ENCODE data around the gene RUFY4.

RUFY4 gene

DNA sequence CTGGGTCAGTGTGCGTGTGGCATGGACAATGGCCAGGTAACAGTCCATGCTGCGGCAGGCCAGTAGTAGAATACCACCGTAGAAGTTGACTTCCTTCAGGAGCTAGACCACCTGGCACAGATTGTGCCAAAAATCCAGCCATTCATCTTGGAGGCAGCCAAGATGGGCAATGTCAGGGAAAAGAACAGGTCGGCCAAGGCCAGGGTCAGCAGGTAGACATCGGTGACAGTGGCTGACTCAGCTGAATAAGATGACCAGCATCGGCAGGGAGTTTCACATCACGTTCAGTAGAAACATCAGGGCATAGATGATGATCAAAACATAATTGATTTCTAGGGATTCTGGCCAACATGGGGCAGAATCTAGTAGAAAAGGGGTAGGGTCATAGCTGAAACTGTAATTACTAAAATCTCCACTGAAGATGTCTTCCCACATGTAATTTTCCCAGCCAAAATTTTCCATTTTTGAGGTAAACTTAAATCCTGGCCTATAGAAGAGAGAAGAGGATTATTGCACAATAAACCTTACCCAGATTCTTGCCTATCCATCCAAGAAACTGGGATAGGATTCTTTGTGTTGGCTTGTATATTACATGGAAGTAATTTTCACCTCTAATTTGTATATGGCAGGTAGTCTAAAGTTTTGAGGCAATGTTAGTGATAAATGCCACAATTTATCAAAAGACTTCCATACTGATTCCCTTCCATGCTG lies 7.9 kb upstream of the RUFY4 start:
- in situ Hi-C loops (cut with MboI; ENCODE audit: low sequenced_read_pairs): no loop called here

DNA sequence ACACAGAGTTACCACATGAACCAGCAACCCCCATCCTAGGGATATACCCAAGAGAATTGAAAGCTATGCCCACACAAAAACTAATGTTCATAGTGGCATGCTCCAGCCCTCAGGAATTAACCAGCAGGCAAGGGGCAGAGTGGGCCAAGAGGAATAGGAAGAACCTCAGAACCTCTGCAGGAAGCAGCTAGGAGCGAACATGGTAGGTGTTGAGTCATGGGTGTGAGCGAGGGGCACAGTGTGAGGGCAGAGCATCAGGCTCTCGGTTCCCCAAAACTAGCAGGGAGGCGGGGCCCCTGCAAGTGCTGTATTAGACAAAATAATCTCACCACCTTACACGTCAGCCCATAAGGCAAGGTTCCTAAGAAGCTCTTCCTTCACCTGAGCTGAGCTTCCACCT lies 5.6 kb upstream of the RUFY4 start:
- in situ Hi-C loops (cut with MboI; ENCODE audit: low sequenced_read_pairs): no loop called here

DNA sequence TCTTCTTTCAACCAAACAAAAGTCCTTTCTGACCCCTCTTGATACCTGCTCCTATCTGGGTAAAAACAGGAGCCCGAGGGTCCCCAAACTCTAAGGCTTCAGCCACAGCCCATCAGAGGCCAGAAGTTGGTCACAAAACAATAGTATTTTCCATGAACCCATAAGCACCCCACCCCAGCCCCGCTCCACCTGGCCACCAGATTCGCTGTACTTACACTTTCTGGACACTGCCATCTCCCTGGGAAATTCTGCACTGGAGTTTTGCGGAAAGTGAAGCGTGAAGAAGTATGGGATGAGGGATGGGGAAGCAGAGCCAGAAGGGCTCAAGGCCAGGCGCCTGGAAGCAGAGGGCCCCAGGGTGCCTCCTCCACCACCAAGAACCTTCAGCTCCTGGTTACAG lies 5.2 kb upstream of the RUFY4 start:
- in situ Hi-C loops (cut with MboI; ENCODE audit: low sequenced_read_pairs): no loop called here

DNA sequence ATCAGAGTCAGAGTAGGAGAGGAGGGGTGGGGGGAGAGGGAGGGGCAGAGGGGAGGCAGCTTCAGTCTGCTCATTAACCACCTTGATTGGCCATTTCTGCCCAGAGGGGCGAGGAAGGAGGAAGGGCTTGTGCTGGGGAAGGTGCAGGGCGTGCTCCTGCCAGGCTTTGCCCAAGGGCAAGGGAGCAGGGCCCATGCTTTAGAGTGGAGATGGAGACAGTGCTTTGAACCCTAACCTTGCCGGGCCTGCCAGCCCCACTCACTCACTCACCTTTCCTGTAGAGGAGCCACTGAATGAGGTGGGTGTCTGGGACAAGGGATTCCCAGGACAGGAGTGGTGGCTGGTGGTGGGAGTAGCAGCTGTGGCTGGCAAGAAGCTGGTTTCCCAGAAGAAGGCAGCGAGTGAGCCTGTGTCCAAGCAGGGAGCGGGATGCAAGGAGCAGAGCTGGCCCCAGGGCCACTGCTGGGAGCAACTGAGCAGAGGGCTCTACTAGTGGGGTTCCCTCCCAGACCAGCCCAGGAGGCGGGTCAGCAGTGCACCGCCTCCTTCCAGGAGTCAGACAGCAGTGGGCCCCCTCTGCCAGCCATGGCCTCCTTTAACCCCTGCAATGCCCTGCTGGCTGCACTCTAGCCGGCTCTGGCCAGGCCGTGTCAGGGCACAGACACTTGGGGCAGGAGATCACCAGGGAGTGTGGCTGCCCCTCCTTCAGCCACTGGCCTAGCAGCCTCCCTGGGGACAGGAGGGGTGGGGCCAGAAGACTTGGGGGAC lies 3.6 kb upstream of the RUFY4 start:
- in situ Hi-C loops (cut with MboI; ENCODE audit: low sequenced_read_pairs): no loop called here

DNA sequence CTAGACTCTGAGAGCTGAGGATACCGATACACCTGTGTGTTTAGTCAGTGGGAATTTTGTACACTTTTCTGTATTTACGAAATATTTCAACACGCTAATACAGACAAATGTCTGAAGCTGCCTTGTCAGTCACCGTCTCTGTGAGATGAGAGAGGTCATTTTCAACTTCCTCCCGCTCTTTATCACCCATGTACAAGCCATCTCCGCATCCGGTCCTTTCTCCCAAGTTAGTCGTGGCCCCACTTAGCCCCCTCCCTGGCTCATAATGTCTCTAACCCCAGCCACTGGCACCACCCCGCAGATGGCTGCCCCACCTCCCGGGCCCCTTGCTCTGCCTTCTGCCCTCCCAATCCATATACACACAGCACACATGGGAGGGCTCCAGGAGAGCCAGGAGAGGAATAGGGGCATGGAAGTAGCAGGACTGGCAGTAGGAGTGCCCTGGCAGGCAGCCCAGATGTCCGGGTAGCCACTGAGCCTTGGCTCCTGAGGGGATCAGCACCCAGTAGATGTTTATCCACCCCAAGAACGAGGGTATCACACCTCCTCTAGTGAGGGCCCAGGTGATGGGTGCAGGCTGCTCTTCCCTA lies 2.0 kb upstream of the RUFY4 start:
- in situ Hi-C loops (cut with MboI; ENCODE audit: low sequenced_read_pairs): no loop called here

DNA sequence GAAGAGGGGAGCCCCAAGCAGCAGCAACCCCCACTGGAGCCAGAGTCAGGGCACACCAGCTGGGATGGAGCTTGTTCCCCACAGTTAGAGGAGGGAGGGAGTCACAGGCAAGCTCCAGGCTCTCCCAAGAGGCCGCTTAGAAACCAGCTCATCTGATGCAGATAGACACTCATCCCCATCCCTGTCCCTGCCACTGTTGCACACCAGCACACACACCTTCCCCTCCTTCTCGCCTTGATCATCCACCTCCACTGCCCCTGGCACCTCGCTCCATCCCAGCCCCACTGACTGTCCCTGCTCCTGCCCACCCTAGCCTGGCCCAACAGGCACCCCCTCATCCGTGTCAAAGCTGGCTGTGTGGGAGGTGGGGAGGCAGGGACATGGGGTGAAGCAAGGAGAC lies 1.5 kb upstream of the RUFY4 start:
- in situ Hi-C loops (cut with MboI; ENCODE audit: low sequenced_read_pairs): no loop called here

DNA sequence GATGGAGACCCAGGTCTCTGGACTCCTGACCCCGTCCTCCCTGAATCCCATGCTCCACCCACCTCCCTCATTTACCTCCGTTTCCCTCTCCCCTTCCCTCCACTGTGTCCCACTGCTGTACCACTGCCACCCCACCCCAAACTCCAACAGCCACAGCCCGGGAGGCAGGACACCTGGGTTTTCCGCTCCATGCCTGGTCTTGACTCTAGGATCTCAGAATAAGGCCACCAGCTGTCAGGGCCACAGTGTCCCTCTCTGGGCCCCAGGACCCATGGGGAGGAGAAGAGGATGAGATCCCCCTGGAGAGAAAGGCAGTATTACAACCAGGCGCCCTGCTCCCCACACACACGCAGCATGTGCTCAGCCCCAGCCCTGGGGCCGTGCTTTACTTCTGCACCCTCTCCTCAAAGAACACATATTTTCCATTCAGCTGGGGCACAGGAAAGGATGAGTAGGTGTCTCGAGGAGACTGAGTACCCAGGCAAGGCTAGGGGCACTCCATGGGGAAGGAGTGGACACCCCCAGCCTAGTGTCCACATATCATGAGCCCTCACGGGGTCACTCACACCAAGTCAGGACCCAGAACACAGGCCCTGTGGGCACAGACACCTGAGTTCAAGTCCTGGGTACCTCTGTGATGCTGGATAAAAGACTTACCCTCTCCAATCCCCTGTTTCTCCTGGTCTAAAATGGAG lies 700 bp downstream of the RUFY4 start:
- in situ Hi-C loops (cut with MboI; ENCODE audit: low sequenced_read_pairs): no loop called here

DNA sequence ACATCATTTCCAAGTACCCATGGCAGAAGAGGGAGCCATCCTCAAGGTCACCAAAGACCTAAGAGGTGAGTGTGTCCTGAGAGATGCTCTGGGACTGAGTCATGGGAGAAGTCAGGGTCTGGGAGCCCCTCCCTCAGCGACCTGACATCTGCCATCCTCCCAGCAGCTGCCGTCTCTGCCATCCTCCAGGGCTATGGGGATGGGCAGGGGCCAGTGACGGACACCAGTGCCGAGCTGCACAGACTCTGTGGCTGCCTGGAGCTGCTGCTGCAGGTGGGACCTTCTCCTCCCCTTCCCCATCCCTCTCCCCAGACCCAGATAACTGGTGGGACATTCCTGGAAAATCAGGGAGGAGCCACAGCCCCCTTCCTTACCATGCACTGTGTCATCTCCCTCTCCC lies 1.5 kb downstream of the RUFY4 start:
- in situ Hi-C loops (cut with MboI; ENCODE audit: low sequenced_read_pairs): no loop called here

DNA sequence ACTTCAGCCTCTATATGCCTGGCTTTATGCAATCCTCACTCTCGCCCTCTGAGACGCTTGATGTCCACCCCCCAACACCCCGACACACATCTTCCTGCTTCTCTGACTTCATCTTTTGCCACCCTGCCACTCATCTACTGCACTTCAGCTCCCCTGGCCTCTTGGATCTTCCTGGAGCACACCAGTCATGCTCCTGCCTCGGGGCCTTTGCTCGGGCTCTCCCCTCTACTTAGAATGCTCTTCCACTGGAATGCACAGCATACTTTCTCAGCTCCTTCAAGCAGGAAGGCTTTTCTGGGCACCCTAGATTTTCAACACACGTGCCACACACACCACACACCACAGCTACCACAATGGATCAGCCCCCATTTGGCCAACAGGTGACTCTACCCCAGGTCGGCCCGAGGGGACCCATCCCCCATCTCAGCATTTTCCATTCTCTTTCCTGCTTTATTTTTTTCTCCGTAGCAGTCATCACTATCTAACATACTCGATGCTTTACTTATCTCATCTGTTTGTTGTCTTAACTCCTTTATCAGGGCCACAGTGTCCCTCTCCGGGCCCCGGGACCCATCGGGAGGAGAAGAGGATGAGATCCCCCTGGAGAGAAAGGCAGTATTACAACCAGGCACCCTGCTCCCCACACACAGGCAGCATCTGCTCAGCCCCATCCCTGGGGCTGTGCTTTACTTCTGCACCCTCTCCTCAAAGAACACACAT lies 2.3 kb downstream of the RUFY4 start:
- in situ Hi-C loops (cut with MboI; ENCODE audit: low sequenced_read_pairs): no loop called here

DNA sequence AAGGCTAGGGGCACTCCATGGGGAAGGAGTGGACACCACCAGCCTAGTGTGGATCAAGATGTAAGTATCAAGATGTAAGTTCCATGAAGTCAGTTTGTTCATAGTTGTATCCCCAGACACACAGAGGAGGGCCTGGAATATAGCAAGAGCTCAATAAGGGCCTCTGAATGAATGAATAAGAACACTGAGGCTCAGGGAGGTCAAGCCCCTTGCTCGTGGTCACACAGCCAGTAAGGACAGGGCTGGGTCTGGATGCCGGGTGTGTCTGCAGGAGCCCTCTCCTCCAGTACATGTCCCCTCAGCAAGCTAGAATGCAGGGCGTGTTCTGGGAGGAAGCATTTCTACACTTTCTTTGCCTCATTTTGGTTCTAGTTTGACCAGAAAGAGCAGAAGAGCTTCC lies 2.9 kb downstream of the RUFY4 start:
- in situ Hi-C loops (cut with MboI; ENCODE audit: low sequenced_read_pairs): no loop called here

DNA sequence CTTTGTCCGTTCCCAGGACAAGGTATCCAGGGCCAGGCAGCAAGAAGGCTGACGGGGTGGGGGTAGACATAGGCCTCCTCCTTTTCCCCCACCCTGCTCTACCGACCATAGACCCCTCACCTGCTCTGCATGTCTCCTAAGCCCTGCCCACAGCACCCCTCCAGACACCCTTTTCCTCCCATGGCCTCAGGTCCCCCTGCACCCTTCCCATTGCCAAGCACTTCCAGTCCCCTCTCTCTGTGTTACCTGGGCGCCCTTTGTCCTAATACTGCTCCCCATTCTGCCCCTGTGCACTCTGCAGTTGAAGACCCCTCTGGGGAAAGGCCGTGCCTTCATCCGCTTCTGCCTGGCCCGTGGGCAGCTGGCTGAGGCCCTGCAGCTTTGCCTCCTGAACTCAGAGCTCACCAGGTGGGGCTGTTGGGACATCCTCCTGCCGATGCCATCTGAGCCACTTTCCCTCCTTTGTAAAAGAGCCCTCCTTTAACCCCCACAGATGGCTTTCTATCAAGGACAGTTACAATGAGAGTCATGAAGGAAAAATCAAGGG lies 3.5 kb downstream of the RUFY4 start:
- in situ Hi-C loops (cut with MboI; ENCODE audit: low sequenced_read_pairs): no loop called here

DNA sequence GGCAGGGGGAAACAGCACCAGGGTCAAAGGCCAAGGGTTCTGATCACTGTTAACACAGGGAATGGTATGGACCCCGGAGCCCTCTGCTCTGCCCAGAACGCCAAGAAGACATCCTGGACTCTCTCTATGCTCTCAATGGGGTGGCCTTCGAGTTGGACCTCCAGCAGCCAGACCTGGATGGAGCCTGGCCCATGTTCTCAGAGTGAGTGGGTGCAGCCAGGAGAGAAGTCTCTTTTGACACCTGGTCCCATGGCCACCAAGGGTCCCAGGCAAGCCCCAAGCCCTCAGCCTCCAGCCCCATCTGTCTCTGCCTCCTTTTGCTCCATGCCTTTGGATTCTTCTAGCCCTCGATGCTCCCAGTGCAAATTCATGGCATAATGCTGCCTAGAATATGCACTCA lies 4.1 kb downstream of the RUFY4 start:
- in situ Hi-C loops (cut with MboI; ENCODE audit: low sequenced_read_pairs): no loop called here

DNA sequence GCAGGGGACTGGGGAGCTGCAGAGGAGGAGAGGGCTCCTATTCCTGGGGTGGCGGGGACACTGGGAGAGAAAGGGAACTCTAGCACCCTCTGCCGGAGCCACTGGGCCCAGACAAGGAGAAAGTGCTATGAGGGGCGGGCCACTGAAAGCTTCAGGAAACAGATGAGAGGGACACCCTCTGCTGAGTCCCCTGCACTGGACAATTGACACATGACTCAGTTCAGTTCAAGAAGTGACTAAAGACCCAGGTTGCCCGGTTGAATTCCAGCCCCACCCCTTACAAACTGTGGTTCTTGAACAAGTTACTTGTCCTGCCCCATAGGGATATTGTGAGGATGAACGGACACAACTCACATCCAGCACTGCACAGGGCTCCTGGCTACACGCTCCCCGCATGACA lies 5.0 kb downstream of the RUFY4 start:
- in situ Hi-C loops (cut with MboI; ENCODE audit: low sequenced_read_pairs): no loop called here

DNA sequence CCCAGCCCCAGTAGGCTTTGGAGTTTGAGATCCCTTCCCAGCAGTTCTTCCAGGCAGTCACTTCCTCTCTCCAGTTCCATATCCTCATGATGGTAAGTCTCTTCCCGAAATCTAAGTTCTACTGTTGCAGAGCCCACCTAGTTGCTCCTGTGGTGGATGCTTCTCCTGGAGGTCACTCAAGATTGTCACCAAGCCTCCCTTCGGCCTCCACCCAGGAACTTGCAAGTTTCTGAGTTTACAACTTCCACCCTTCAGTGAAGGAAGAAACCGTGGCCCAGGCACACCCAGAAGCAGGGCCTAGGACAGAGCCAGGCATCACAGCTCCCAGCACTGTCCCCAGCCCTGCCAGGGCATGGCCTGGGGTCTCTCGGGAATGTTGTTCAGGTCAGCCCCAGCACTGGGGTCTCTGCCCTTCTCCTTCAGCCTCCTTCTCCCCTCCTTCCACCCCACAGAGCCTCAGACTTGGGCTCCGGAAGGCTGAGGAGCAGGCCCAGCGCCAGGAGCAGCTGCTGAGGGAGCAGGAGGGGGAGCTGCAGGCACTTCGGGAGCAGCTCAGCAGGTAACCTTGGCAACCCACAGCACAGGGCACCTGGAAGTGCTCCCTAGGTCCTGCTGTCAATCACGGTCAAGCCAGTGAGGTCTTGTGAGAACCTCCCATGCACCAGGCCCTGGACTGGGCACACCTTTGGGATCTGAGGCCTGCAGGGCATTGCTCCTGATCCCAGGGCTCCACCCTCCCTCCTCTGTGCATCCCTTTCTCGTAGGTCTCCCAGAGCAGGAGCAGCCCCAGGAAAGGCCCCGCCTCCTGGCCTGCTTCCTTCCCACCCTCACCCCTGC lies 7.1 kb downstream of the RUFY4 start:
- in situ Hi-C loops (cut with MboI; ENCODE audit: low sequenced_read_pairs): no loop called here

DNA sequence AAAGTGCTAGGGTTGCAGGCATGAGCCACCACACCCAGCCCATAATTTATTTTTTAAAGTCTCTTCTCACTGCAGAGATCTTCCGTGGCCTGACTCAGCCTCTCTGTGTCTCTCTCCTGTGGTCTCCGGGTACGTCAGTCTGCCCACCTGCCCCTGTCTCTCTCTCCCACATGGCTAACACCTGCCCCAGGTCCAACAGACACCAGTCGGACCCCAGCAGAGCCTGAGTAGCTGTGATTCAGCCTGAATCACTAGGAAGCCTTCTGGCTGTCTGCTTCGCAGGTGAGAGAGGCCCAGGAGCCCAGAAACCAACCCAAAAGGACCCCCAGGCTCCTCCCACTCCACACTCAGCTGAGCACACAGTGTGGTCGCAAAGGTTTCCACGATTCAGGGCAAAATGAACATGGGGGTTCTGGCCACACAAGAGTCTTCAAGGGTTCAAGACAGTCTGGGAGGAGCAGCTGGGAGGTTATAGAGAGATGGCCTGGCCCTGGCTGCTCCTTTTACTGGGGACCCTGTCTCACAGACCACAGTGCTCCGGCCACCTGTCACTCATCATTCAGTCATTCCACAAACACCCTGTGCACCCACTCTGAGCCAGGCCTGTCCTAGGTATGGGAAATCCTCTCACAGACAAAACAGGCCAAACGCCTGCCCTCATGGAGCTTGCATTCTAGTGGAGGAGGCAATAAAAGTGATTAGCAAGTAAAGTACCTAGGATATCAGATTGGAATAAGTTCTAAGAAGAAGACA lies 8.6 kb downstream of the RUFY4 start:
- in situ Hi-C loops (cut with MboI; ENCODE audit: low sequenced_read_pairs): no loop called here

DNA sequence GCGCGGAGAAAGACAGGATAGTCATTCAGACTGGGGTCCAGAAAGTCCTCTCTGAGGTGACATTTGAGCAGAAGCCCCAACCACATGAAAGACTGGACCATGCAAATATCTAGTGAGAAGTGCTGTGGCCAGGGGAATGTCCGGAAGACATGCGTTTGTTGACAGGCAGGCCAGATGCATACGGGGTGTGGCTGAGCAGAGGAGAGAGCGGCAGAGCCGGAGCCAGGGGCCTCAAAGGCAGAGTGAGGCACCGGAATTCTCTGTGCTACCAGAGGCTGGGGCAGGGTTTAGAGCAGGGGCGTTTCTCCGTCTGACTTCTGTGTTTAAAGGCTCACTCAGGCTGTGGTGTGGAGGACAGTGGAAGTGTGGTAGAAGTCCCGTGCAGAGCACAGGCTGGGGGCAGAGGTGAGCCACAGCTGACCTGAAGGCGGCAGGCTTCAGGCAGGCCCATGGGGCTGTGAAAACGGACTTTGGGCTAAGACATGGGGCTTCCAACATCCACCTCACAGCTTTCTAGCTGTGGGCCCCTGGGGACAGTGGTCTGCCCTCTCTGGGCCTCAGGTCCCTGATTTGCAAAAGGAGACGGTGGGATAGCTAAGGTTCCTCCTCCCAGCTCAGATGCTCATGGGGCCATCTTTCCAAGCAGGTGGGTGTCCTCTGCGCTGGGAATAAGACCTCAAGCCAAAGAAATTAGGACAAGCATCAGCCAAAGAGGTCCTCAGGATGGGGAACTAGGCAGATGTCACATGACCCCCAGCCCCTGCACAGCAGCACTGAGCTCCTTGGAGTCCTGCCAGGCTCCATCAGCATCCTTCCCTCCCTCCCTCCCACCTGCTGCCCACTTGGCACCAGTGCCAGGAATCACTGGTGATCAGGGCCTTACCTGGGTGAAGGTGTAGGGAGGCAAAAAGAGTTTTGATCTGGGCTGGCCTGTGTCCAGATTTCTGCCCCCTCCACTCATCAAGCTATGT lies 11.2 kb downstream of the RUFY4 start:
- in situ Hi-C loops (cut with MboI; ENCODE audit: low sequenced_read_pairs): no loop called here

DNA sequence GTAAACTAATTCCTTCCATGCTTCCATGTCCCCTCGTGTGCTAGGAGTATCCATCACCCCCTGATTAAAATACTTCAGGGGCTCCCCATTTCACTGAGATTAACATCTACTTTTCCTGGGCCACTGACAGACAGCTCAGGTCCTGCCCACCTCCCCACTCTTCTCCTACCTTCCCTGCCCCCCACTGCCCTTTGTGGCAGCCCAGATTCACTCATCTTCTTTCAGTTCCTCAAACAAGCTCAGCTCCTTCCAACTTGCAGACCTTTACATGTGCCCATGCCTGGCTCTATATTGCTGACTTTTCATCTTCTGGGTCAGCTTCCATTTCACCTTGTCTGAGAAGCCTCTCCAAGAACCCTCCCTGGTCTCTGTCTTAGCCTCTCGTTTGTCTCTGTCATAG lies 12.0 kb downstream of the RUFY4 start:
- in situ Hi-C loops (cut with MboI; ENCODE audit: low sequenced_read_pairs): no loop called here

DNA sequence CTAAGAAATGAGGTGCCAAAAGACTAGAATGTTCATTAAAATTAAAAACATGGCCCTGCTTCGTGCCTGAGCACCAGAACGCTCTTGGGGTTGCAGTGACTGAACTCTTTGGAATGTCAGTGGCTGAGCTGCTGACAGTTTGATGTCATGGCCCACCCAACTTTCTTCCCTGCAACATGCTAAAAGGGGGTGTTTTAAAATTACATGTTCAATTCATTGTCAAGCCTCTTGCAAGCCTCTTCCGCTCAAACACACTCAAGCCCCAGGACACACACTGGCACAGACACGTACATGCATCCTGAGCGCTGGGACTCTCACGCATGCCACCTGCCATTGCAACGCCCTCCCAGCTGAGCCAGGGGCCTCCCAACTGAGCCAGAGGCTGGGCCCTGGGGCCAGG lies 12.6 kb downstream of the RUFY4 start:
- in situ Hi-C loops (cut with MboI; ENCODE audit: low sequenced_read_pairs): no loop called here
